Spleen (tissue), 7 donors: ENCODE data around the gene TRPM2.

Experiments
- POLR2A ChIP-seq, 3 donors: fragments of 450-650 bp; IDR thresholded peaks; one replicate each; pipeline ENCODE4 v1.5.1; 2017; ENCODE audit warnings: antibody characterized with exemption in 3 of 3, mild to moderate bottlenecking in 1 of 3
- TF ChIP-seq, protein P1 (sequence below), 11 experiments: fragments of 200-600 bp in 7 of 11; fragments of 450-650 bp in 4 of 11; sonication (generic) in 4 of 11; IDR thresholded peaks in 8 of 11; conservative IDR thresholded peaks in 3 of 11; 1 replicate in 7 of 11; 2 replicates in 4 of 11; pipeline versions ENCODE4 v1.4.0 to v1.8.0; 2016 to 2021; ENCODE audit warnings: antibody characterized with exemption in 11 of 11, inconsistent platforms in 4 of 11, mild to moderate bottlenecking in 1 of 11
- donor health status: DM: no; HTN: no; CAD: no; lungs with moderate emphysema.
- donor health status: DM: no; HTN: no; CAD: no.
- donor health status: DM: no; HTN: no; CAD: no.

DNA sequence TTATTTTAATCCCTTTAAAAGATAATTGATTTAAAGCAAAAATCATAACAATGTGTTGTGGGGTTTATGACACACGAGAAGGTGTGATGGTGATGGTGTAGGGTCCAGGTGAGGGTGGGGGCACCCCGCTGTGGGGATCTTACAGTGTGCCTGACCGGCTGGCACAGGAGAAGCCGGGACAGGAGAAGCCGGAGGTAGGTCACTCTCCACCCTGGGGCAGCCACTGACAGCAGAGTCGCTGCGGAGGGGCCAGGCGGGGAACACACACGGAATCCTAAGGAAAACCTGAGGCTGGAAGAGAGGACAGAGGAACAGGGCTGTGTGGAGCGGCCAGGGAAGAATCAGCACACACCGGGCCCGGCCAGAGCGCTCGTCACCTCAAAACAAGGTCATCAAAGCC, 97.6 kb downstream of the TRPM2 start:
- TF ChIP-seq POLR2A (IDR thresholded peaks at IDR 0.05), result no peak
- TF ChIP-seq, protein P1, sequence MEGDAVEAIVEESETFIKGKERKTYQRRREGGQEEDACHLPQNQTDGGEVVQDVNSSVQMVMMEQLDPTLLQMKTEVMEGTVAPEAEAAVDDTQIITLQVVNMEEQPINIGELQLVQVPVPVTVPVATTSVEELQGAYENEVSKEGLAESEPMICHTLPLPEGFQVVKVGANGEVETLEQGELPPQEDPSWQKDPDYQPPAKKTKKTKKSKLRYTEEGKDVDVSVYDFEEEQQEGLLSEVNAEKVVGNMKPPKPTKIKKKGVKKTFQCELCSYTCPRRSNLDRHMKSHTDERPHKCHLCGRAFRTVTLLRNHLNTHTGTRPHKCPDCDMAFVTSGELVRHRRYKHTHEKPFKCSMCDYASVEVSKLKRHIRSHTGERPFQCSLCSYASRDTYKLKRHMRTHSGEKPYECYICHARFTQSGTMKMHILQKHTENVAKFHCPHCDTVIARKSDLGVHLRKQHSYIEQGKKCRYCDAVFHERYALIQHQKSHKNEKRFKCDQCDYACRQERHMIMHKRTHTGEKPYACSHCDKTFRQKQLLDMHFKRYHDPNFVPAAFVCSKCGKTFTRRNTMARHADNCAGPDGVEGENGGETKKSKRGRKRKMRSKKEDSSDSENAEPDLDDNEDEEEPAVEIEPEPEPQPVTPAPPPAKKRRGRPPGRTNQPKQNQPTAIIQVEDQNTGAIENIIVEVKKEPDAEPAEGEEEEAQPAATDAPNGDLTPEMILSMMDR (IDR thresholded peaks at IDR 0.05 in 8 of 11, conservative IDR thresholded peaks at IDR 0.05 in 3 of 11), result no peak
